Stimulated activated CD4-positive, alpha-beta T cell treated with anti-CD3 and anti-CD28 coated beads, Interleukin-4, amount 100 ng/mL, for 1 hour (primary cell): ENCODE data around the gene HYAL1.
A peak's percentile ranks its signal among the peaks of the same experiment; 100 is the strongest.

Source experiments
- DNase-seq: peaks from one replicate; pipeline ENCODE4 v3.0.0-alpha.2; 2020

The HYAL1 gene

DNA sequence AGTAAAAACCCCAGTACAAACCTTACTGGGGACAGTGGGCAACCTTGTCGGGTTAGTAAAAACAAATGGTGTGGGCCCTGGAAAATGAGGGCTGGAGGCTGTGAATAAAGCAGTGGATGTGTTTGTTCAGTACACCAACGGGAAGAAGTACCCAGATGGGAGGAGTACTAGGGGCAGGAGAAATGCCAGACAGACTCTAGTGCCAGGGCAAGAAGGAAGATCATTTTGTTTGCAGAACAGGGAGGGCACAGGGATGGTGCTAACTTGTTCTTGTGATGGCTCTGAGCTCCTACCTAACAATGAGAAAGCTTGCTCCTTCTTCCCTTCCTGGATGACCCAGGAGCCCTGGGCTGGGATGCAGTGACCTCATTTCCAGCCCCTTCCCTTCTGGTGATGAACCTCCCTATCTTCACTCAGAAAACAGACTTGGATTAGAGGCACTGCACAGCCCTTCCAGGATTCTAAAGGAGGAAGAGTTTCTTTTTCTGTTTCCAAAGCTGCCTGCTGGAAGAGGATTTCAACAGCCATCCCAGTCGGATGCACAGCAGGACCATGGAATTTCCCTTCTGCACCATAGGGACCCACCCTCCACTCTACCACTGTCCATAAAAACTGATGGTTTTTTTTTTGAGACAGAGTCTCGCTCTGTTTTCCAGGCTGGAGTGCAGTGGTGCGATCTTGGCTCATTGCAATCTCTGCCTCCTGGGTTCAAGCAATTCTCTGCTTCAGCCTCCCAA, 31.1 kb upstream of the HYAL1 start:
- no peak for DNase-seq

- no peak for DNase-seq
These were observed 30.5 kb upstream of the HYAL1 start for GRCh38 chr3:50333744-50334328.

- DNase-seq, result no peak
These were observed 28.1 kb upstream of the HYAL1 start for GRCh38 chr3:50331364-50331907.

GRCh38 chr3:50330330-50330729, 27.0 kb upstream of the HYAL1 start:
- DNase-seq, result no peak

DNA sequence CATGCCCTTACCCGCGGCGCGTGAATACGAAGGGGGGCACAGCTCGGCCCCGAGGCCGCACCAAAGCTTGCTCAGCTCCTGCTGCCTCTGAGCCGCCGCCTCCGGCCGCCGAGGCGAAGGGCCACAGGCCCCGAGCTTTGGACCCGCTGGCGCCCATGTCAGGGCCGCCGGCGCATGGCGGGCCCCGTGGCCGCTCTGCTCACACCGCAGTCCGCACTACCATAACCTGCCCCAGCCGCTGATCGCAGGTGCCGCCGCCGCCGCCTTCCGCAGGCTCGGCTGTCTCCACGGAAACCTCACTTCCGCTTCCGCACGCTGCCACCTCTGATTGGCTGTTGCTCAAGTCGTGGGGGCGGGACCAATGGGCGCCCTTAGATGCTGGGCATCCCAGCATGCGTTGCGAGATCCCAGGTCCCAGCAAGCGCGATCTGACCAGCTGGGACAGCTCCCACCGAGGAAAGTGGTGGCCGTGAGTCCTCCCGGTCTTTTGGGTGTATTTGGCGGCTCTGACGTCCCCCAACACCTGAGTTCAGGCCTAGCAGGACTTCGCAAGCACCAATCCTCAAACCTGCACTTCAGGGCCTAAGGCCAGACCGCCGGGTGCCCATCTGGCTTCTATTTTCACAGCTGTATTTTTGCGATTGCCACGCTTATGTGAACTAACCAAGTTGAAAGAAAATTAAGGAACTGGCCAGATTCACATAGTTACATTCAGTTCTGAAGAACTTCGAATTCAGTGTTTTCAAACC, 24.7 kb upstream of the HYAL1 start, which contains the start of gene TUSC2:
TSS of gene TUSC2 (minus strand) at position 281 of the 749 bp plus-strand sequence. CDS start at position 157, 124 bp downstream.
- DNase-seq, result peak; percentile 95

DNA sequence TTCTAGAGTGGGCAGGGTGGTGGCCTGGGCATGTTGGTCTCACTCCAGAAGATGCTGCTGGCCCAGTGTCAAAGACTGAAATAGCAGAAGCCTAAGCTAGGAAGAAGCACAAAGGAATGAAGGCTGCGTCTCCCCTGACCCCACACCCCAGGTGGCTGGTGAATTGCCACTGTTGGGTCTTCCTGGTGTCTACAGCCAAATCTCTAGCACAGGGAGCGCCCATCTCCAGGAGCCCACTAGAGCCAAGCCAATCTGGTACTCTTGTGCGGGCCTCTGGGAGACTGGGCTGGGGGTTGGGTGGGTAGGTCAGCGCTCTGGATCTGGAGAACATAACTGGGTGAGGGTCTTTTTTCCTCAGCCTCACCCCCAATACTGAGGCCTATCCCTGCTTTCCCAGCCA, 23.8 kb upstream of the HYAL1 start:
- no peak for DNase-seq

DNA sequence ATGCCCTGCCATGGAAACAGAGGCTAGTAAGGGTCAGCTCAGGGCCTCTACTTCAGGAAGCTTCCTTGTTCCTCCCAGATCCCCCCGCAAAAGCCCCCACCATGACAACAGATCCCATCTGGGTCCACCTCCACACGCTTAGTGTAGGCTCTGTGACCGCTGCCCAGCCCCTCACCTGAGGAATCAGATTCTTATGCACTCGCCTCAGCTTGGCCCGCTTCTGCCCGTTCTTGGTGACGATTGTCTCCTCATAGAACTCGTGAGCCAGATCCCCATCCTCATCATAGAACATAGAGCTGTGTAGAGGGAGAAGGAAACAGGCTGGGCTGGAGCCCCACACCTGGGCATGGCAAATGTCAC, 22.8 kb upstream of the HYAL1 start:
- no peak for DNase-seq

DNA sequence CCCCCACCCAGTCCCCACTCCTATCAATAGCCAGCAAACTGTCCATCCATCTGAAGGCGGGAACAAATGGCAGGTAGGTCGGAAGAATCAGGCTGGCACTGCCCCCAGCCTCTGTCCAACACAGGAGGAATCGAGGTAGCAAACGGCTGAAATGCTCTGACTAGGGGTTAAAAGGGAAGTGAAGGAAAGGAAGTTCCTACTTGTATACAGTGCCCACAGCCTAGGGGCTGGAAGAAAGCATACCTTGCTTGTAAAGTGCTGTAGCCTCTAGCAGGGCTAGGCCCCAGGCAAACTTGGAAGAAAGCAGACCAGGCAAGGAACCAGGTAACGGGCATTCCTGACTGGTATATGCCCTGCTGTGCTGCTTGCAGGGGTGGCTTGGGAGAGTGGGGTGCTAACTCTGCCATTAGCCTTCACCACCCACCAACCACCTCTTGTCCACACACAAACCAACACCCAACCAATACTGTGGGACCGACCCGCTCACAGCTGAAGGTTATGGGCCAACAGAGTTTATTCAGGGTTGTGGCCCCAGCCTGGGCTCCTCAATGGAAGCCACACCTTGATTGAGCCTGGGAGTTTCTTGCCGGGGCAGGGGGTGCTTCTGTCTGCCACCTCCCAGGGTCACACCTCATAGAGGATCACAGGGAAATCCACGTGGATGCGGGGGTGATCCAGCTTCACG, 22.3 kb upstream of the HYAL1 start:
- DNase-seq, result no peak

- no peak for DNase-seq
These were observed 21.7 kb upstream of the HYAL1 start for GRCh38 chr3:50325113-50325480.

GRCh38 chr3:50324351-50325112, 21.2 kb upstream of the HYAL1 start:
- peak; percentile 70 for DNase-seq

DNA sequence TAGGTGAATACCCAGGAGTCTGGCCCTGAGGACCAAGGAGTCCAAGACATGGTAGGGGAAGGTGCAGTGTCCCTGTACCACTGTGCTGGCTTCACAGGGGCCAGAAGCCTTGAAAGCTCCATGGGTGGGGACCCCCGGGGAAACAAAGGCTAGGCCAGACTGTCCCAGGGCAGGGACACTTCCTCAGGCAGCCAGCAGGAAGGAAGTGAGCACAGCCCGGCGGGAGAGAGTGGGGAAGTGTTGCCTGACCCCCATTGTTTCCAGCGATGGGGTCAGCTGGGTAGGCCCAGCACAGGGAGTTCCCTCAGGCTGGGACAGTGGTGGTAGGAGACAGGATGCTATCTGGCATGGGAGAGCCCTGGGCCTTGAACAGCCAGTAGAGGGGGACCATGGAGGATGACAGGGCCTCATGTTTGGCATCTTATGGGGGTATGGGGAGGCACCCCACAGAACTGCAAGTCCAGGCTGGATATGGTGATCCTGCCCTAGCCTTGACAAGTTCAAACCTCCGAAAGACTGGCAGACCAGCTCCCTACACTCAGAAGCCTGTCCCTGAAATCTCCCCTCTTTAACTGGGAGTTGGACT, 20.3 kb upstream of the HYAL1 start:
- no peak for DNase-seq

DNA sequence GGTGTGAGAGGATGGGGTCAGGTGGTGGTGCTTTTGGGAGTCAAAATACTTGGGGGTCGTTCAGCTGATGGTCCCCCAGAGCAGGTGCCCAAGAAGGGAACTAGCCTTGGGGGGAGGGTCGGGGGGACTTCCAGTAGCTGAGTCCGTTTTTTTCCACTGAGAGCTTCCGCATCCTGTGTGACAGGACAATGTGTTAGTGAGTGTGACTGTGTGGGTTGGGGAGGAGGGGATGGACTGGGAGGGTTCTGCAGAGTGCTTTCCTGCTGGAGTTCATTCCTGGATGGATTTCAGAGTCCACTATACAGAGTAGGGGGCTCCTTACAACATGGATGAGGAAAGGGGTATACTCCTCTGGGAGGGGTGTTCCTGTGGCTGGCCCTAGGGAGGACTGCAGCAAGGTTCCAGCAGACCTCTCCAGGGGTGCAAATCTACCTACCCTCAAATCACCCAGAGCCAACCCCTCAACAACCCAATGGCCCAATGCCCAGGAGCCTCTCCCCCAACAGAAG, 19.8 kb upstream of the HYAL1 start:
- no peak for DNase-seq

- DNase-seq, result no peak
These were observed 19.2 kb upstream of the HYAL1 start, which contains the start of gene HYAL2 for GRCh38 chr3:50322386-50323091. TSS of gene HYAL2 (minus strand) at chr3:50322745. CDS start at chr3:50320489, 2,256 bp downstream.

- DNase-seq, result no peak
These were observed 18.7 kb upstream of the HYAL1 start for GRCh38 chr3:50322115-50322385.

- DNase-seq, result peak; percentile 81
These were observed 18.2 kb upstream of the HYAL1 start for GRCh38 chr3:50321336-50322114.

DNA sequence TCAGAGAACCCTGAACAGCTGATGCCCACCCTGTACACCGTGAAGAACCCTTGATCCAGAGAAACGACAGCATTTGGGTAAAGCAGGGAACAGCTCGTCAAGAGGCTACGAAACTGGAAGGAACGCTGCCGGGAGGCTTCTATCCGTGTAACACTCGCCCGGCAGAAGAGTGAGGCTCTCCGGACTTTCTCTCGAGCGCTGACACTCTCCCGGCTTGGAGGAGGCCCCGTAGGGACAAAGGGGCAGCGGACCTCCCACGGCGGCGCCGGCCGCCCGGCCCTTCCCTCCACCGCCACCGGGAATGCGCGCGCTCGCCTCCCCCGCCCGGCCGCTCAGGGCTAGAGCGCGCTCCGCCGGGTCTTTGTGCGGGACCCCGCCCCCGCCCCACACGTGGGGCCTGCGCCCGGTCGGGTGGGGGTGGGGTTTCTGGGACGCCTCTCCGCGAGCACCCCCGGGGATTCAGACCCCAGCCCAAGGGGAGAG, 17.5 kb upstream of the HYAL1 start:
- DNase-seq, result peak; percentile 67

DNA sequence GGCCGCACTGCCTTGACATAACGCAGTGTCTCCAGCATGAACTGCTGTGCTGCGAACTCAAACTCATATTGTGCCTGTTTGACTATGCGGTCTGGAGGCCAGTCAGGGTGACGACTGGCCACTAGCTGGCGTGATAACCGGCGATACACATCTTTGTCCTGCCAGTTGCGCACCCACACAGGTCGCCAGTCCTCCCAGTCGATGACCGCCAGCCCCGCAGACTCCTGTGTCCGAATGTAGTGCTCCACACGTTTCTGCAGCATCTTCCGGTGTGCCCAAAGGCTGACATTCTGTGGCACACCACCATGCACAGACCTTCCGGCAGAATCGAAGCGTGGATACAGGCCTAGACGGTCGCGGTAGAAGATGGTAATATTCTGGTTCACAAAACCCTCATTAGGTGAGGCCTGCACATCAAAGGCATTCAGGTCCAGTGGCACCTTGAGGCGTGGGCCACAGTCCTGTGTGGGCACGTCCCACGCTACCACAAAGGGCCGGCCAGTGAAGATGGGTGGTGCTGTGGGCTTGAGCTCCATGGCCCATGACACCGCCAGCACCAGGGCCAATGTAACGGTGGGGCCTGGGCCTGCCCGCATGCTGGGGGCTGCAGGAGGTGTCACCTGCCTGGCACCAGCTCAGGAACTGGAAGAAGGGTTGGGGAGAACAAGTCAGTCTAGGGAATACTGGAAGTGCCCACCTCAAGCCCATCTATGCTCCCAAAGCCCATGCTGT, 16.7 kb upstream of the HYAL1 start:
- no peak for DNase-seq

GRCh38 chr3:50319181-50319893, 16.0 kb upstream of the HYAL1 start:
- DNase-seq, result no peak

GRCh38 chr3:50318615-50319014, 15.2 kb upstream of the HYAL1 start:
- no peak for DNase-seq
